GM19324 (cell line): ENCODE results near the gene XRCC5.

Source experiments
- ATAC-seq: cut with Tn5 transposase; IDR thresholded peaks from one replicate; pipeline ENCODE4 v1.9.1; 2021; ENCODE audit warnings: mild to moderate bottlenecking, moderate library complexity; ENCODE audit not compliant: unreplicated experiment, low FRiP score

The XRCC5 gene

DNA sequence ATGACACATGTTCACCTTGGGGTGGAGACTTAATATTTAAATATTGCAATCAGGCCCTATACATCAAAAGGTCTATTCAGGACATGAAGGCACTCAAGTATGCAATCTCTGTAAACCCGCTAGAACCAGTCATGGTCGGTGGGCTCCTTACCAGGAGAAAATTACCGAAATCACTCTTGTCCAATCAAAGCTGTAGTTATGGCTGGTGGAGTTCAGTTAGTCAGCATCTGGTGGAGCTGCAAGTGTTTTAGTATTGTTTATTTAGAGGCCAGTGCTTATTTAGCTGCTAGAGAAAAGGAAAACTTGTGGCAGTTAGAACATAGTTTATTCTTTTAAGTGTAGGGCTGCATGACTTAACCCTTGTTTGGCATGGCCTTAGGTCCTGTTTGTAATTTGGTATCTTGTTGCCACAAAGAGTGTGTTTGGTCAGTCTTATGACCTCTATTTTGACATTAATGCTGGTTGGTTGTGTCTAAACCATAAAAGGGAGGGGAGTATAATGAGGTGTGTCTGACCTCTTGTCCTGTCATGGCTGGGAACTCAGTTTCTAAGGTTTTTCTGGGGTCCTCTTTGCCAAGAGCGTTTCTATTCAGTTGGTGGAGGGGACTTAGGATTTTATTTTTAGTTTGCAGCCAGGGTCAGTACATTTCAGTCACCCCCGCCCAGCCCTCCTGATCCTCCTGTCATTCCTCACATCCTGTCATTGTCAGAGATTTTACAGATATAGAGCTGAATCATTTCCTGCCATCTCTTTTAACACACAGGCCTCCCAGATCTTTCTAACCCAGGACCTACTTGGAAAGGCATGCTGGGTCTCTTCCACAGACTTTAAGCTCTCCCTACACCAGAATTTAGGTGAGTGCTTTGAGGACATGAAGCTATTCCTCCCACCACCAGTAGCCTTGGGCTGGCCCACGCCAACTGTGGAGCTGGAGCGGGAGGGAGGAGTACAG, 108.1 kb downstream of the XRCC5 start:
- no peak for ATAC-seq

DNA sequence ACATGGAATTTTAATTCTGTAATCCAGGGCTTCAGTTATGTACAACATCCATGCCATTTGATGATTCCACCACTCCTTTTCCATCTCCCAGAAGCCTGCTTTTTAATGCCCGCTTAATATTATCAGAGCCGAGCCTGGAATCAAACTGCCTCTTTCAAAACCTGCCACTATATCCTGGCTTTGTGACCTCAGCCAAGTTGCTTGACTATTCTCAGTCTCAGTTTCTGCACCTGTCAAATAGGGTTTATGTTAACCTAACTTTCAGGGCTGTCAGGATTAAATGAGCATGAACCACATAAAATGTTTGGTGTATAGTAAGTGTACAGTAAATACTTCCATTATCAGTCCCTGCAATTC, 108.7 kb downstream of the XRCC5 start:
- ATAC-seq, result peak; percentile 45

DNA sequence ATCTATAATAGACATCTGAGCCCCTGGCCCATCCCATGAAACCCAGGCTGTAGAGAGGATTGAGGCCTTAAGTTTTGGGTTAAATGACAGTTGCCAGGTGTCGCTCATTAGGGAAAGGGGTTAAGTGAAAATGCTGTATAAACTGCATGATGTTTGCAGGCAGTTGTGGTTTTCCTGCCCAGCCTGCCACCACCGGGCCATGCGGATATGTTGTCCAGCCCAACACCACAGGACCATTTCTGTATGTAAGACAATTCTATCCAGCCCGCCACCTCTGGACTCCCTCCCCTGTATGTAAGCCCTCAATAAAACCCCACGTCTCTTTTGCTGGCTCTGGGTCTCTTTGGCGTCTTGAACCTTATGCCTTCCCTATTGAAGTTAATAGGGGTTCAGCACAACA, 110.7 kb downstream of the XRCC5 start:
- ATAC-seq, result no peak

- ATAC-seq, result no peak
Observed at GRCh38 chr2:216220976-216221375, 111.8 kb downstream of the XRCC5 start.

- ATAC-seq, result no peak
Observed at GRCh38 chr2:216221811-216222210, 112.7 kb downstream of the XRCC5 start.

DNA sequence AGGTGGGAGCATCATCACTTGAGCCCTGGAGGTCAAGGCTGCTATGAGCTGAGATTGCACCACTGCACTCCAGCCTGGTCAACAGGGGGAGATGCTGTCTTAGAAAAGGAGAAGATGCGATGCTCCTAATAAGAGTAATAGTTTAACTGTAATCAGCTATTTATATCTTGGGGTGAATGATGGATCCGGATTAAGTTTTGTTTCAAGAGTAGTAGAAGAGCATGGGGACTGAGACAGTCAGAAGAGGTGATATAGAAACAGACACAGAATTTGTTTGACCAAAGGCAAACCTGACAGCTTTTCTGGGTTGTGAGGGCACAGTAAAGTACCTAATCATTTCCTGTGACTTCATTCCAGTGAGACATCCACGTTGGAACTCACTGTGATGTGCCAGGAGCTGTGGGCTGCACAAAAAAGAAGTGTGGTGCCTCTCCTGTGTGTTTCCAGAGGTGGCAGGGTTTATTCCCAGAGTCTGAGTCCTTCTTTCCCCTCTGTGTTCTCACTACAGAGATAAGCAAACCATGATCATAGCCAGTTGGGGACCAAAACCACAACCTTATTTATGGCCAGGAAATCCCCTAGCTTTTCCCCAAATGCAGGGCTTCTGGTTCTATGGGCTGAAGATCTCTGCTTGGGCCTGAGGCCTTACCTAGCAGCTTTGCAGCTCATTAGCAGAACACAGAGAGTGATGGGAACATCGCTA, 113.7 kb downstream of the XRCC5 start:
- ATAC-seq, result peak; percentile 45

- ATAC-seq, result no peak
Observed at GRCh38 chr2:216224388-216224787, 115.2 kb downstream of the XRCC5 start.

DNA sequence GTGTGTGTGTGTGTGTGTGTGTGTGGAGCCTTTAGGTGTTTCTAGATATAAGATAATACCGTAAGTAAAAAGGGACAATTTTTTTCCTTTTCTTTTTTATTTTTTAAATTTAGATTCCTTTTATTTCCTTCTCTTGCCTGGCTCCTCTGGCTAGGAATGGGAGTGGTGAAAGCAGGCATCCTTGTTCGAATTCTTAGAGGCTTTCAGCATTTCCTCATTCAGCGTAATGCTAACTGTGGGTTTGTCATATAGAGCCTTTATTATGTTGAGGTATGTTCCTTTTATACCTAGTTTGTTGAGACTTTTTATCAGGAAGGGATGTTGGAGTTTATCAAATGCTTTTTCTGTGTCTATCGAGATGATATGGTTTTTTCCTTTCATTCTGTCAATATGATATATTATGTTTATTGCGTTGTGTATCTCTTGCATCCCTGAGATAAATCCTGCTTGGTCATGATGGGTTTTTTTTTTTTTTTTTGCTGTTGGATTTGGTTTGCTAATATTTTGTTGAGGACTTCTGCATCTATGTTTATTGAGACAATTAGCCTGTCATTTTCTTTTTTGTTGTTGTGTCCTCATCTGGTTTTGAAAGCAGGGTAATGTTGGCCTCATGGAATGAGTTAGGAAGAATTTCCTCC, 120.2 kb downstream of the XRCC5 start:
- no peak for ATAC-seq

GRCh38 chr2:216231867-216232266, 122.7 kb downstream of the XRCC5 start:
- no peak for ATAC-seq

DNA sequence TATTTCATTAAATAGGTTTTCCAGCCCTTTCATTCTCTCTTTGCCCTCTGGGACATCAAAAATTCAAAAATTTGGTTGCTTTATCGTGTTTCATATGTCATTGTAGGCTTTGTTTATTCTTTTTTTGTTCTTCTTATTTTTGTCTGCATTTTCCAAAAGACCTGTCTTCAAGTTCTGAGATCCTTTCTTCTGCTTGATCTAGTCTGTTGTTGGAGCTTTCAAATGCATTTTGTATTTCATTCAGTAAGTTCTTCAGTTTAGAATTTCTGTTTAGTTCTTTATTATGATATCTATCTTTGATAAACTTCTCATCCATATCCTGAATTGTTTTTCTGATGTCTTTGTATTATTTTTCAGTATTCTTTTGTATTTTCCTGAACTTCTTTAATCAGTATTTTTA, 123.6 kb downstream of the XRCC5 start:
- ATAC-seq, result no peak

DNA sequence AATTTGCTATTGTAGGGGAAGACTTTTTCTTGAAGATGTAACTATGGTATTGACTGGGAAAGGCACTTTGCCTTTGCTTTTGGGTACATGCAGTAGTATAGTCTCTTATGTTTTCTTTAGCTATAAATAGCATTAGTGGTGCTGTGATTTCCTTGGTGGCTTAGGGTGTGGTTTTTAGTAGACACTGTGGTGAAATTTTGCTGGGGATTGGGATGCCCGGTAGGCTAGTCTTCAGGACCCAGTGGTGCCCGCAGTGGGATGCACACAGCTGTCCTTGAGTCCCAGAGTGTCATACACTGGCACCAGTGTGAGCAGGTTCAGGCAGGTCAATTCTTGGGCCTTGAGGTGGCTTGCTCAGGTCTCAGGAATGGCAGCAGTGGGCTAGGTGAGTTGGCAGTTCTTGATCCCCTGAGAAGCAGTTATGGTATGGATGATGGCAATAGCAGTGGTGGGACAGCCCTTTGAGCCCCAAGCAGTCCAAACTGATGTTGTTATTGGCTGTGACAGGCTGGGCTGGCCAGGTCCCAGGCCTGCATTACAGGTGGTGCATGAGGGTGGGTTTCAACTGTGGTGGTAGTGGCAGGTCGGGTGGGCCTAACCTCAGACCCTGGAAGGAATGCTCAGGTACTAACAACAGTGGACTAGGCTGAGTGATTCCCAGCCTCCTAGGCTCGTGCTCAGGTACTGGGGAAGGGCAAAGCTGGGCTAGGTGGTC, 124.3 kb downstream of the XRCC5 start:
- no peak for ATAC-seq

- no peak for ATAC-seq
Observed at GRCh38 chr2:216234106-216234505, 125.0 kb downstream of the XRCC5 start.

DNA sequence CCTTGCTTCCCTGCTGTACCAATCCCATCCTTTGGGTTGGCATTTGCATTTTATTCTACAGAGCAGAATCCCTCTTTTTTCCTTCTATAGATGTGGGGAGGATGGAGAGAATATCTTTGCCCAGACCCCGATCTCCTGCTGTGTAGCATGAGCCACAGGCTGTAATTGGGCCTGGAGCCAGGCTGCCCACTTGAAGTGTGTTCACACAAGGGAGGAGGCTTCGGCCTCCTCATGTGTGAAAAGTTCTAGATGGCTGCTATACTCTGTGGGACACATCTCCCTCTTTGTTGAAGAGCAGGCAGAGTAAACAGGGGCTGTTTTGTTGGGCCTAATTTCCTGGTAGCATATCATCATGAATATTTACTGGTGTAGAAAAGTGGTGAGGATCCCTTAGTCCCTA, 126.3 kb downstream of the XRCC5 start:
- ATAC-seq, result no peak

DNA sequence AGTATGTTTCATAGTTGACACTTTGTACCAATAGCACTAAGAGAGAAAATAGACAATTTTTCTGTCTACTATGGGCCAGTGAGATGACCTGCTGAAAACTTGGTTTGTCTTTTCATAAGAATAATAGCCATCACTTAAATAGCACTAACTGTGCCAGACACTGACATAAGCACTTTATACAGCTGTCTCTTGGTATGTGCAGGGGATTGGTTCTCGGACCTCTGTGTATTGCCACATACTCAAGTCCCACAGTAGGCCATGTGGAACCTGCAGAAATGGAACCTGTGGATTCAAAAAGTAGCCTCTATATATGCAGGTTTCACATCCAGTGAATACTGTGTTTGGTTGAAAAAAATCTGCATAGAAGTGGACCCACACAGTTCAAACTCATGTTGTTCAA, 126.7 kb downstream of the XRCC5 start:
- ATAC-seq, result no peak

- no peak for ATAC-seq
Observed at GRCh38 chr2:216236486-216236885, 127.3 kb downstream of the XRCC5 start.

- no peak for ATAC-seq
Observed at GRCh38 chr2:216242365-216242764, 133.2 kb downstream of the XRCC5 start.

DNA sequence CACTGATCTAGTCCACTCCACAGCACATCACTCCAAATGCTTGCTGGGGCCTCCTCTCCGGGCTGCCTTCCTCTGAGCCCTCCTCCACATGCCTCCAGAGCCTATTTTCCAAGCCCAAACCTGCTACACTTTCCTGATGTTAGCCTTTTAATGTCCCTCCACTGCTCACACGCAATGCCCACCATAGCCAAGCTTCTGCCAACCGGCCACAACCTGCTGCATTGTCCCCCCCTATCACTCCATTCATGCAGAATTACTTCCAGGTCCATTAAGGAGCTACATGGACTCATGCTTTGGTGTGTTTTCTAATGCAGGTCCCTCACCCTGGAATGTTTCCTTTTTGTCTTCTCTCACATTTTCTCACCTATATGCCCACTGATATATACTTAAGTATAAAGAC, 133.9 kb downstream of the XRCC5 start:
- no peak for ATAC-seq

- ATAC-seq, result no peak
Observed at GRCh38 chr2:216245391-216245975, 136.3 kb downstream of the XRCC5 start.

- no peak for ATAC-seq
Observed at GRCh38 chr2:216246766-216247165, 137.6 kb downstream of the XRCC5 start.
